ENCODE data around the gene SETD3. TPM values are rescaled to one million over a fixed set of nuclear protein-coding genes. Genes with fewer than 3 reads are reported as not detected.

Gene SETD3
- total RNA-seq, 6 donors from 2014 or later = 59.7 to 99.2 (median 77.6) TPM

DNA sequence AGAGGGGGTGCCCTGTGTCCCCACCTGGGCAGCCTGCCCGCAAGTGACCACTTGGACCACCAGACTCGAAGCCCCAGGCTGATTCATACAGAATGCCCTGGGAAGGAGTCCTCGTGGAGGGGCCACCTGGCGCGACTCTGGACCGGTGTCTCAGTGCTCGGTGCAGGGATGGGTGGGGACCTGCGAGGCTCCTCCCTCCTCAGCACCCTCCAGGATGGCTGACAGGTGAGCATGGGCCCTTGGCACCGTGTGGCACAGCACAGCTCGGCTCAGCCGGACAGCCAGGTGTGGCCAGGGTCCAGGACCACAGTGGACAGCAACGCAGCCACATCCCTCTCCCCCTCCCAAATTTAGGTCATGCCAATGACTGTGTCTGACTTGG is 45.0 kb upstream of the SETD3 start:
- Histone ChIP-seq H3K27me3 (no peaks in the 10 kb centered on the region), H3K36me3 (no peaks in the 10 kb centered on the region), H3K9me3 (no peaks in the 10 kb centered on the region), H3K27ac (peak overlapping the region in 3 of 4 donors; percentile 21 to 45 (median 37)), H3K4me1 (peaks cover 30 to 50% (median 30%) of the 10 kb centered on the region in 4 donors), H3K4me3 (no peak overlapping the region)
- DNase-seq = peak in 1 of 2 donors; percentile 74
- no peak for ATAC-seq (ENCODE audit: low FRiP score in 2 of 2)
- WGBS, 2 donors = 98% methylated on average over 8 of the region's 12 CpGs; no CpG with 5 or more reads in 1 of the 2 donors
- TF ChIP-seq POLR2AphosphoS5 (IDR thresholded peaks at IDR 0.05) (no peak), POLR2A (IDR thresholded peaks at IDR 0.05) (no peak), CTCF (IDR thresholded peaks at IDR 0.05) (no peak)

DNA sequence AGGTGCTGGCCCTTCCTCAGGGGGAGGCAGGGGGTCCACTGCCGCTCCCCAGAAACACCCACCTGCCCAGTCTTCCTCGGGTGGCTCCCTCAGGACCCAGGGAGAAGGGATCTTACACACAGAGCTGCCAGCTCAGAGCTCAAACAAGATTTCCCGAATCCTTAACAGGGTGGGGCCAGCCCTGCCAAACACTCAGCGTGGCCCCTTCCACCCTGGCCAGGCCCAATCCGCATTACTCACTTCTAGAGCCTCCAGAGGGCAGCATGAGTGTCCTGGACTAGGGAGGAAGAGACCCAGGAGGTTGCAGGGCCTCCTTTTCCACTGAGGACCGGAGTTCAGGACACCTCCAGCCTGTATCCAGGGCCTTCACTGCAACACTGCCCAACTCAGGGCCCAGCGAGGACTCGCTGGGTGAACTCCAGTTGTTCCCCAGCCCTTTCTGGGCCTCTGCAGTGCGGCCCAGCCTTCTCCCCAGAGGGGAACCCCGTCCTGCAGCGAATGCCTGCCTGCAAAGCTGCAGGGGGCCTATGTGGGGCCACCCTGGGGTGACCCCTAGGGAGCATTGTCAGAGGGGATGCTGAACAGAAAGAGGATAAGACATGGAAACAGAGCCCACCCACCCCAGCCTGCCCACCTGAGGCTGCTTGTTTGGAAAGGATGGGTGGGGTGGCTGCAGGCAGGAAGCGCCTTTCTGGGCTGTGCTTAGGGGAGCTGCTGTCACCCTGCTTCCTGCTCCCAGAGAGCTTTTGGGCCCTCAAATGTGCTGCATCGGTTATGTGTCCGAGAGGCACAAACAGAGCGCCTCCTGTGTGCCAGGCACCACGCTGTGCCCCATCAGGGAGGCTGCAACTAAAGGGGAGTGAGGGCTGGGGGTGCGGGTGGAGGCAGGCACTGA is 44.4 kb upstream of the SETD3 start:
- peak in 1 of 2 donors; percentile 61 for DNase-seq
- Histone ChIP-seq H3K9me3 (no peaks in the 10 kb centered on the region), H3K36me3 (no peaks in the 10 kb centered on the region), H3K4me3 (no peak overlapping the region), H3K4me1 (peaks cover 30 to 50% (median 30%) of the 10 kb centered on the region in 4 donors), H3K27ac (peak overlapping the region in 3 of 4 donors; percentile 21 to 47 (median 37)), H3K27me3 (no peaks in the 10 kb centered on the region)
- WGBS, 2 donors = 54 to 59% methylated on average over 6 to 16 of the region's 17 CpGs
- ATAC-seq (ENCODE audit: low FRiP score in 2 of 2) = peak in 1 of 2 donors; percentile 45
- TF ChIP-seq POLR2A (IDR thresholded peaks at IDR 0.05) = no peak
- peak in 2 of 6 experiments; percentile 13 to 32 for TF ChIP-seq CTCF (IDR thresholded peaks at IDR 0.05)

- whole genome bisulfite sequencing, 2 donors = 59 to 65% methylated on average over 10 to 16 of the region's 16 CpGs
Observed at GRCh38 chr14:99524091-99524661, 43.5 kb upstream of the SETD3 start.

DNA sequence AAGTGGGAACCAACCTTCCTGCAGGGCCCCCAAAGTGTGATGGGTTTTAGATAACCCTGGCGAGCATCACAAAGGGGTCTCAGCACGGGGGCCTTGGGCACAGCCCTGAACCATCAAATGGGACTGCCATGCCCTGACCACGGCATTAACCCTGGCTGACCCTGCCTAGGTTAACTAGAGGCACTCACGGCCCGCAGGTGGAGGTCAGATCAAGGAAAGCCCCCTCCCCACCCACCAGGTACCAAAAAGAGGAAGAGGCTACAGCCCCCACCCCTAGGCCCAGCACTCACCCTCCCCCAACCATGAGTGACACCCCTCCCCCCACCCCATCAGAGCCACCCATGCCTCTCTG is 43.0 kb upstream of the SETD3 start:
- TF ChIP-seq EP300 (IDR thresholded peaks at IDR 0.05) (no peak), POLR2A (IDR thresholded peaks at IDR 0.05) (no peak), CTCF (IDR thresholded peaks at IDR 0.05) (no peak)
- H3K4me1 ChIP-seq = peaks cover 30 to 51% (median 31%) of the 10 kb centered on the region in 4 donors
- H3K9me3 ChIP-seq = no peaks in the 10 kb centered on the region
- 80 to 92% methylated on average over 4 to 5 of the region's 5 CpGs for WGBS, 2 donors
- H3K36me3 ChIP-seq = no peaks in the 10 kb centered on the region
- no peak for DNase-seq
- no peak overlapping the region for H3K4me3 ChIP-seq
- no peaks in the 10 kb centered on the region for H3K27me3 ChIP-seq
- peak overlapping the region in 2 of 4 donors; percentile 37 for H3K27ac ChIP-seq
- no peak for ATAC-seq (ENCODE audit: low FRiP score in 2 of 2)

More at GRCh38 chr14:99524091-99524661, 43.5 kb upstream of the SETD3 start:
- peaks cover 30 to 50% (median 30%) of the 10 kb centered on the region in 4 donors for H3K4me1 ChIP-seq
- no peaks in the 10 kb centered on the region for H3K36me3 ChIP-seq
- no peaks in the 10 kb centered on the region for H3K9me3 ChIP-seq
- H3K27ac ChIP-seq = peak overlapping the region in 2 of 4 donors; percentile 37
- DNase-seq = no peak
- H3K4me3 ChIP-seq = no peak overlapping the region
- no peaks in the 10 kb centered on the region for H3K27me3 ChIP-seq
- TF ChIP-seq POLR2AphosphoS5 (IDR thresholded peaks at IDR 0.05) (no peak), POLR2A (IDR thresholded peaks at IDR 0.05) (no peak), EP300 (IDR thresholded peaks at IDR 0.05) (no peak), CTCF (IDR thresholded peaks at IDR 0.05) (no peak)
- no peak for ATAC-seq (ENCODE audit: low FRiP score in 2 of 2)

All from upper lobe of left lung (tissue), 6 donors.